Stimulated activated naive CD8-positive, alpha-beta T cell treated with anti-CD3 and anti-CD28 coated beads, Interleukin-15, Interleukin-2, amounts not matched to agents 100 U/mL and 50 U/mL, for 24 hours (primary cell): ENCODE measurements around the gene RNF141.

Source experiments
- ATAC-seq: fragments of 150-1000 bp; cut with Tn5 transposase; one replicate; pipeline ENCODE4 v1.10.0; 2021
- DNase-seq: peaks from one replicate; pipeline ENCODE4 v3.0.0; 2021

RNF141 gene

DNA sequence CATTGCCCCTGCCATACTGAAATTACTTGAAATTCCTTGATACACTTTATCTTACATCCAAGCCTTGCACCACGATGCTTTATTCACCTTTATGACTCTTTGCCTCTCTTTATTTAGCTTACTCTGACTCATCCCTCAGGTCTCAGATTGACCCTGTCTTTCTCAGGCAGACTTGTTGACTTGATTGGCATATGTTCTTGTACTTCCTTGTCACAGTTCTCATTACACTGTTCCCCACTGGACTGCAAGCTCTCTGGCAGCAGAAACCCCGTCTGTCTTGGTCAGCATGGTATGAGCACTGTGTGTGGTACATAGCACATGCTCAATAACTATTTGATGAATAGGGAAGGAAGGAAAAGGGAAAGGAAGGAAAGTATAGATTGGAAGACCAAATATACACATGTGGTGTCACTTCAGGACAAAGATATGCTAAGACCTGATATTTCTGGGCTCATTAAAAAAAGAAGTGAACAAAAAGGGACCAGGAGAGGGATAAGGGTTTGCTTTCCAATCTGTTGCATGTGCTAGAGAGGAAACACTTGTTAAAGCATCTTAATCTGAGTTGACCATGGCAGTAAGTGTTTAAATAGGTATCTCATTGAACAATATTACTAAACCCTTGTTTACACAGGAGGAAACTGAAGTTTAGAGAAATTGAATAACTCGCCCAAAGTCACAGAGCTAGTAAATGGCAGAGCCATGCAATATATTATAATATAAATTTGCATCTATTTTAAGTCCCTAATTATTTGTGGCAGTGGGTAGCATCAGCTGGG lies 20.2 kb upstream of the RNF141 start:
- DNase-seq (no peak), ATAC-seq (no peak)

DNA sequence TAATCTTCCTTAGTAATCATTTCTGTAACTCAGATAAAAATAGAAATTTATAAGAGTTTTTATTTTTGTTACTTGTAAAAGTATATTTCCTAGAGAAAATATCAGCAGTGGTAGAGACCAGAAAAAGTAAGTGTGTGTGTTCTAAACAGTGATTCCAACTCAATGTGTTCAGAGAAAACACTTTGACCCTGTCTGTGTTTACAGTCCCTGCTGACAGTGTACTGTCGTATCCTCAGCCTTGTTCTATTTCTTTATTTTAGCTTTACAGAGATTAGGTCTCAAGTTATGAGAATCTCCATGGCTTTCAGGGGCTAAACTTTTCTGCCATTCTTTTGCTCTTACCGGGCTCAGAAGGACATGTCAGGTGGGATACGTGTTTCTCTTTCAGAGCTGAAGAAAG lies 17.3 kb upstream of the RNF141 start:
- ATAC-seq (no peak), DNase-seq (no peak)

DNA sequence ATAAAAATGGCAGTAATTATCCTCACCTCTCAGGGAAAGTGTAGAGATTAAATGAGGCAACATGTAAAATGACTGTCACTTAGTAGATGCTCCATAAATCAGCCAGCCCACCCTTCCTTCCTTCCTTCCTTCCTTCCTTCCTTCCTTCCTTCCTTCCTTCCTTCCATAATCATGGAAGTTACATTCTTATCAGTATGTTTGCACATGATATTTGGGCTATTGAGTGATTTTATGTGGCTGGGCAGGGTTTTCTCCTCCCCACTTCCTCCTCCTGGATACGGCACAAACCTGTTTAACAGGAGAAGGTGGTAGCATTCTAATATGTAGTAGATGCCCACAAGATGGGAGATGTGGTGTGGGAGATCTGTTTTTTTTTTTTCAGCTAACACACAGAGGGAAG lies 15.6 kb upstream of the RNF141 start:
- ATAC-seq (no peak), DNase-seq (no peak)

DNA sequence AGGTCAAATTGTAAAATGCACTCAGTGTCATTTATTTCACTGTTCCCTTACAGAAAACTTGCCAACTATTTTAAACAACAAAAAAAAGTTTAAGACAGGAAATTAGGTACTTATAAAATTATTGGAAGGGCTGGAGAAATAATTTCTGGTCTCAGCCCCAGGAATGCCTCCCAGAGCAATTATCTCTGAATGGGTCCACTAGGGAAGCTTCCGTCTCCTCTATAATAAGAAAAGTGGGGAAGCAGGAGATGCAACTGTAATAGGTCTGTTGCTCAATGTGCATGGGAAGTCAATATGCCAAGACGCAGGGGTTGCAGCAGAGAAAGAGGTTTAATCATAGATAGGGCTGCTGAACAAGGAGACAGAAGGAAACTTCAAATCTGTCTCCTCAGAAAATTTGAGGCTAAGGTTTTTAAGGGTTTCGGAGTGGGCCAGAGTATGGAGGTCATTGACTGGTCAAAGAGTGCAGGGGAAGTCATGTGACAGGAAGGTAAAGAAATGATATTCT lies 10.9 kb upstream of the RNF141 start:
- no peak for ATAC-seq
- no peak for DNase-seq

DNA sequence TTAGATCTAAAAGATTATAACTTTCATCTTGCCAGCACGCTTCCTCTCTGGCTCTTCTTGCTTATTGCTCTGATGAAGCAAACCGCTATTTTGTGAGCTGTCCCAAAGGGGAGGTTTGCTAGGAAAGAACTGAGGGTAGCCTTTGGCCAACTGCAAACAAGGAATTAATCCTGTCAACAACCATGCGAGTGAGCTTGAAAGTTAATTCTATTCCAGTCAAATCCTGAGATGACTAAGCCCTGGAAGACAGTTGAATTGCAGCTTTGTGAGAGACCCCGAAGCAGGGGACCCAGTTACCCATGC lies 10.3 kb upstream of the RNF141 start:
- DNase-seq (no peak), ATAC-seq (no peak)

DNA sequence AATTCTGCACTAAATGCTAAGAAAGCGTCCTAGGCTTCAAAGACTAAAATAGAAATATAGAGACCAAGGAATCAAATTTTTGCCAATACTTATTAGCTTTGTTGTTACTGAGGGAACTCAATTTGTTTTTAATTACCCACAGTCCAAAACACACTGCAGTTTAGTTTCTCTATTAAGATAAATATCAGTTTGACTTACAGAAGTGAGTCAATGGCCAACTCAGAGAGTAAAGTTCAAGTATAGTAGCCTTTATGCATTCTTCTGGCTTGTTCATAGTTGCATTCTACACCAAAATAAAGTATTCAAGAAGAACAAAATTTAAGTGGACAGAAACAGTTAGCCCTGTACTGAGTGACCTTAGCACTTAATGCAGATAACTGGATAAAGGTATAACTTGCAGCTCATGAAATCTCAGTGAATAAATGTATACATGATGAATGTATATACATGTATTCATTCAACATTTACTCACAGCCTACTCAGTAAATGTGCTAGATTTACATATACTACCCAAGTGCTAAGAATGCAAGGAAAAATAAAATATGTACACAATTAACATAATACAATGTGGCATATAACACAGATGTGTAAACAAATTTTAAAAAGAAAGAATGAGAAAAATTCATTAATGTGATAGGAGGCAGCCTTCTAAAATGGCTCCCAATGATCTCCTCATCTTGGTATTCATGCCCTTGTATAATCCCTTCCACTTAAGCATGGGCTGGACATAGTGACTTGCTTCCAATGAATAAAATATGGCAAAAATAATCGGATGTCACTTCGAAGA lies 9.7 kb upstream of the RNF141 start:
- DNase-seq, result no peak
- ATAC-seq, result no peak

DNA sequence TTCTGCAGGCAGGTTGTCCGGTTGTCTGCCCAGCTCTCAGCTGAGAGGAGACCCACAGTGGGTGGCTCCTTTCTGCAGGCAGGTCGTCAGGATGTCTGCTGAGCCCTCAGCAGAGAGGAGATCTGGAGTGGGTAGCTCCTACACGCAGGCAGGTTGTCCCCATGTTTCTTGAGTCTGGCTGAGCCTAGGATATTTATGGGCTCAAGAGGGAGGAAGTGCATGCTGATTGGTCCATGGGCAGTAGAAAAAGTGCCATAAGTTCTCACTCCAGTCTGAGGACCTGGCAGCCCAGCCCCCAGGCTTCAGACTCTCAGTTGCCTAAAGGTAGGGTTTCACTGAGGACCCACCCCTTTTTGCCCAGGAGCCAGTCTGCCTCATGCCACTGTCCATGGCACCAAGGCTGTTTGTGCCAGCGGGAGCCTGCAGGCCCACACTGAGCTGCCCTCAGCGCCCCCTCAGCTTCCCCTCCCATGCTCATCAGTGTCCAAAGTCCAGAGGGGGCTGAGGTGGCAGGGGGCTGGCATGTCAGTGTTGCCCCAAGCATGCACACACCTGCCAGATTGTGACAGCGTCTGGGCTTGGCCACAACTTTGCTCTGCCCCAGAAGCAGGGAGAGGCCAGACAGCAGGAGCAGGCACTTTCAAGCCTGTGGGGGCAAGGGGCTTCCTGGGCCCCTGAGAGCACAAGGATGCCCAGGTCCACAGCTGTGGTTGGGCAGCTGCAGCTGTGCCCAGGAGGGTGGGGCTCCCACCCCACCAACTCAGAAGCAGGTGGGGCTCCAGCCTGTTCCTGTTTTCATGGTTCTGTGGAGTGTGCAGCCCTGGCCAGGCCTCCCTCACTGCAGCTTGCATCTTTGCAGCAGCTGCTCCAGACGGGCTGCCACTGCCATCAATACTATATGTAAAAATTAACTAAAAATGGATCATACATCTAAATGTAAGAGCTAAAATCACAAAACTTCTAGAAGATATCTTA lies 3.8 kb upstream of the RNF141 start:
- DNase-seq (no peak), ATAC-seq (no peak)

DNA sequence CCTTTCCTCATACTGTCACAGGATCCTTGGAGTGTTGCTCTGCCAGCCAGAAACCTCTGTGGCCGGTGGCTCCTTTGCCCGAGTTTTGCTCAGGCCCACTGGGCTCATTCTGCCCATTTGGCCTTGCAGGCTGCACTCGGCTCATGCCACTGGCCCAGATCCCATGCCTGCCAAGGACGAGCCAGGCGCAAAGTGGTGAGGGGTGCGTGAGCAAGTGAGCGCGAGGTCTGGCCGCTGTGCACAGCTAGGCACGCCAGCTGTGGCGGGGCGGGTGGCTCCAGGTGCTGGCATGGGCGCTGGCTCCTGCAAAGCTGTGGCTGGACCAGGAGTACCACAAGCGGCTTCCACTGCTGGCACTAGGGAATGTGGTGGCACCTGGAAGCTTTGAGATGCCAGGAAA lies 2.8 kb upstream of the RNF141 start:
- DNase-seq (no peak), ATAC-seq (no peak)

DNA sequence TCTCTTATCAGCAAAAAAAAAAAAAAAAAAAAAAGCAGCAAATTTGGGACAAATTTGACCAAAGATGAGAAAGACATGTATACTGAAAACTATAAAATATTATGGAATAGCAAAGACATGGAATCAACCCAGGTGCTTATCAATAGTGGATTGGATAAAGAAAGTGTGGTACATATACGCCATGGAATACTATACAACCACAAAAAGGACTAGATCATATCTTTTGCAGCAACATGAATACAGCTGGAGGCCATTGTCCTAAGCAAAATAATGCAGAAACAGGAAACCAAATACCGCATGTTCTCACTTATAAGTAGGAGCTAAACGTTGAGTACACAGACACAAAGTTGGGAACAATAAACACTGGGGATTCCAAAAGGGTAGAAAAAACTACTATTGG lies 1.8 kb upstream of the RNF141 start:
- DNase-seq, result no peak
- ATAC-seq, result no peak

DNA sequence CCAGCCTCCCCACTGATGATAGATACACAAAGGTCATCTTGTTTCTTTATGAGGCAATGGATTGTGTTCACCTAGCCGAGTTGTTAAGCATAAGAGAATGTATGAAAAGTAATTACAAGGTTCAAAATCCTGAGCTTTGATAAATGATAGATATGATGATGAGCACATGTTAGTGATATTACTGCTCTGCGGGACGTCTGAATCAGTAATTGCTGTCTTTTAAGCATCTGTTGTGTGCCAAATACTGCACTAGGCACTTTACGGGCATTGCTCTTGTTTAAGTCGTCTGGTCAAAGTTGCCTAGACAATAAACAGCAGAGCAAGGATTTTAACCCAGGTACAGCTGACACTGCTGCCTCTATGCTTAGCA lies 559 bp upstream of the RNF141 start:
- ATAC-seq (no peak), DNase-seq (no peak)

DNA sequence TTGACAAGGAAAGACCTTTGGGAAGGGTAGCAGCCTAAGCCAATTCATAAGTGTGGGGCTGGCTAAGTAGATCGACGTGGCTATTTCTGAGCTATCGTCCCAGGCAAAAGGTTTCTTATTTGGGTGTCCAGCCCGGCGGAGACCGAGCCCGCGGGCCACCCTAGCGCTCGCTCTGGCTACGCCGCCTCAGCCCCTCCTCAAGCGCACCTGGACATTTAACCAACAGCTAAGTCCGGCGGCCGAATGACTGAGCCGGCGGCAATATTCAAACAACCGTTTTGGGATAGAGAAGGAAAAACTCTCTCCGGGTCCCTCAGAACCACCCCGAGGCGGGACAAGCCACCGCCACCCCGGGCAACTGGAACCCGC lies 457 bp downstream of the RNF141 start:
- no peak for DNase-seq
- peak; percentile 9 for ATAC-seq

DNA sequence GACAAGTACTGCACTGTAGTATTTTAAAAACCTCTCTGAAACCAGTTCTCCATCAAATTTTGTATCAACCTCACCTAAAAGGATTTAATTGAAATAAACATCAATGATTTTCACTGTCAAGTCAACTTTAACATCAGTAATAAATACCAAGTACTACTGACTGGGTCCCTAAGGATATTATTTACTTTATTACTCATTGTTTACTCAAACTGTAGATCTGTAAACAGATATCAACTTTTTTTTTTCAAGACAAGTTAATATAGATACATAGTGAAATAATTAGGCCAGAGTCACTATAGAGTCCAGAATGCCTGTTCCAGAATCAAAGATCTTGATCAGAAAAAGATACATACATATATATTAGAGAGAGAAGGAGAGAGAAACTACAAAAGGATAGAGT lies 1.6 kb downstream of the RNF141 start:
- ATAC-seq, result no peak

DNA sequence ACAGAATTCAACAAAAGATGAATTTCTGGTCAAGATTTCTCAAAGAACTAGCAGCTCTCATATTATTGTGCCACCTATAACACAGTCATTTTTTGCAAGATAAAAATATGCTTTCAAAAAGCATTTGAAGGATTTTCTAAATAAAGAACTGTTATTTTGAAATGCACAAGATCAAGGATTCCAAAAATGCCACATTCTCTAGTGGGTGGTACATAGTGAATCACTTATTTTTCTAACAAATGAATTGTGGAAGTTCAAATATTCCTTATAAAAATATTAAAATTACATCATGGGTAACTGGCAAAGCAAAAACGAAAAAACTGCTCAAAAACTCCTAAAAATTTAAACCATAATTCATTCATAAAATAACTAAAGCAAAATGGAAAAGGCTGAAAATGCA lies 2.1 kb downstream of the RNF141 start:
- ATAC-seq, result no peak
- DNase-seq, result no peak

More for the DNA sequence above, 1.6 kb downstream of the RNF141 start:
- no peak for DNase-seq

DNA sequence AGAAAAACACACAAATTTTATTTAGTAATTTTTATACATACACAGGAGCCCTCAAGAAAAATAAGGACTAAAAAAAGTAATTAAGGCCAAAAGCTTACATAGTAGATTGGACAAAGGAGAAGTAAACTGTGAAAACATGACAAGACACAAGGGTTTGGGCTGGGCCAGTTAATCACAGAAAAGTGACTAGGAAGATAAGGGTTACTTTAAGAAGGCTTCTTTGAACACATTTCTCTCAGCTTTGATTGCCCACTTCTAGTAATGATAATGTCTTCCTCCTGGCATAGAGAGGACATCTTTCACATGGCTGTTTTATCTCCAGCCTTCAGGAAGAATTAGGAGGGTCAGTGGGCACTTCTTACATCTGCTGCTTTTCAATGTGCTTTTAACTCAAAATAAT lies 3.4 kb downstream of the RNF141 start:
- no peak for ATAC-seq
- DNase-seq, result no peak

DNA sequence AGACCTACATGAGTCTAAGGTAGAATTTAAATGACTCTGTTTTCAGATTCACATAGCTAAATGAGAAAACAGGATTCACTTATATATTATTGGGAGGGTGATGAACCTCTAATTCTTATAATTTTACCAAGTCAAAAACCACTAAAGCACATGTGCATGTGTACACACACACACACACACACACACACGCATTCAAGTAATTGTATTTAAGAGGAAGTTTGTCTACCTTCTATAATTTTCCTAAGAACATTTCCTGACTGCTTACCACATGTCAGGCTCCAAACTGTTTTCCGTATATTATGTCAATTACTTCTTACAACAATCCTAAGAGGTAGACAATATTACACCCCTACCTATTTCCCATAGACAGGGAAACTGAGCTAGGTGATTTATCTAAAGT lies 6.7 kb downstream of the RNF141 start:
- DNase-seq (no peak), ATAC-seq (no peak)

DNA sequence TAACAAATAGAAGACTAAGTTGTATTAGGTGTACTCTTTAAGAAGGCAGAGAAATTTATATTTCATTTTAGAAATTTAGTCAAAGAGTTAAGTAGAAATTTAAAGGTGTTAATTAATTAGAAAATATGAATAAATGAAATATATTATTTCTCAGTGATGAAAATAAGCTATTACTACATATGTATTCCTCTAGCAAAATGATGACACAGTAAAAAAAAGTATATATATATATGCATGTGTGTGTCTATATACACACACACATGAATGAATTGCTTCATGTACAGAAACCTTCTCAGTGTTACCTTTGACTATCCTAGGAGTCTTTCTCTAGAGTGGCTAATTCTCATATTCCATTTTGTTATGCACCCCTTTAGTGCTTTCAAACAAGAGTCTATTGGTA lies 7.7 kb downstream of the RNF141 start:
- ATAC-seq (no peak), DNase-seq (no peak)

DNA sequence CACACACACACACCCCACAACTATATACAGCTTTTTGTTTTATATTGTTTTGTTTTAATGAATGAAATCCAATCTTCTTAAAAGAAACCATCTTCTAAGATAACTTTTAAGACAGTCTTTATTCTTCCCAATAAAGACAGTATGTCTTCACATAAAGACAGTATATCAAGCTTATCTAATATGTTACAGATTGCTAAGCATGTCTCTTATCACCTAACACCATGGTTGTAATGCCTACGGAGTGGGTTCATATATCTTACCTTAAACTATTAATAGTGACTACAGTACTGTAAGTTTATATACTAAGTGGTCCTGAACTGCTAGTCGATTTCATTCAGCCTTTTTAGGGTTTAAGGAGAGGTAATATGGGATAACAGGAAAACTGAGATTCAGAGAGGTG lies 8.5 kb downstream of the RNF141 start:
- no peak for ATAC-seq
- no peak for DNase-seq

DNA sequence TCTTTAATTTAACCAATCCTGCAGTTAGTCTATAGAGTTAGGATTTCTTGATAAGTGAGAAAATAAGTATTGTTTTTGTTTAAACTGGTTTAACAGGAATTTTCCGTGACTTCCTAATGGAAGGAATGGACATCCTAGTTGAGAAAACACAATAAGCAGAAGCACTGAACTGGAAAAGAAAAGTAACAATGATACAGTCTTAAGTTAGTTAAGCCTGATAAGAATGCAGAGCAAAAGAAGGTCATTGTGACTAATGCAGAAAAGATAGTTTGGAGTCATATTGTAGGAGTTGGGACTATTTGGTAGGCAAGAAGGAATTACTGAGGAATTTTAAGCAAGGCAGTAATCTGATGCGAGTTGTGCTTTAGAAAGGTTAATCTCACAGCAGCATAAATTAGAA lies 11.7 kb downstream of the RNF141 start:
- DNase-seq (no peak), ATAC-seq (no peak)

DNA sequence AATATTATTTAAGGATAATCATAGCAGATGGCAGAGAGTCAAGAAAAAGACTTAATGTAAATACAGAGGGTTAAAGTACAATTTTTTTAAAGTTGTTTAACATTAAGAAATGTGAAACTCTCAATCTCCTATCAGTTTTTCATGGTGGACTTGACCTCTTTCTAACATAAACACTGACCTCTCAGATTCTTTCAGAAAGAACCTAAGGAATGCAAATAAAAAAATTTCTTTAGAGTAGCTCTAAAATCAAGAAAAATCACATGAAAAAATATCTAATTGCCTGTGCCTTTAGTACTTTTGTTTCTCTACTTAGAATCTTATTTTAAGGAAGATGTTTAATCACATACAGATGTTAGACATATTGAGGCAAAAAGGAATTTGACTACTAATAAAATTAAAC lies 12.9 kb downstream of the RNF141 start:
- ATAC-seq (no peak), DNase-seq (no peak)

DNA sequence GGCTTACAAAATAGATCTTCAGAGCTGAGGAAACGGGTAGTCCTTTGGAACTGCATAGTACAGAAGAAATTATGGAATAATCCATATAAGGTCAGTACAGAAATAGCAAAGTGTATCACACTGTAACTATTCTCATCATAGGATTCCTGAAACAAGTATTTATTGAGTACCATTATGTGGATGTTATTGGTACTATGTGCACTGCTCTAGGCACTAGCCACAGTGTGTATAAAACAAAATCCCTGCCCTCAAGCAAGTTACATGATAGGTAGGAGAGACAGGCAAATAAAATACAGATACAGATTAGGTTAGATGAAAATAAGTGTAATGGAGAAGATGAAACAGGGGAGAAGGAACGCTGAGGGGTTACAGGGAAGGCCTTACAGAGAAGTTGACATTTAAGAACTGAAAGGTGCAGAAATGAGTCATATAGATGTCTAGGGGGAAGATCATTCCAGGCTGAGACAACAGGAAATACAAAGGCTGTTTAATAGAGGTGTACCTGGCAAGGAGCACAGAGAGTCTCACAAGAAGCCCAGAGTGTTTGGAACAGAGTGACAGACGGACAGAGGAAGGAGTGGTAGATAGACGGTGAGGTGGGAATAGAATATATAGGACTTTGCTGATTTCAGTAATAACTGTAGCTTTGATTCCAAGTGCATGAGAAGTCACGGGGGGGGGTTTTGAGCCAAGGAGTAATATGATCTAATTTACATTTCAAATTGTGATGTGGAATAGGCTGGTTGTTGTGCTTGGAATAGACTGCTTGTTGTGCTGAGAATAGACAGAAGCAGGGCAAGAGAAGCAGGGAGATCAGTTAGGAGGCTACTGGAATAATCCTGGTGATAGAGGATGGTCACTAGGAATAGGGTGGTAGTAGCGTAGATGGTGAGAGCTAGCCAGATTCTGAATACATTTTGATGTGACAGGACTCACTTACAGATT lies 13.7 kb downstream of the RNF141 start:
- DNase-seq, result no peak
- ATAC-seq, result peak; percentile 97

DNA sequence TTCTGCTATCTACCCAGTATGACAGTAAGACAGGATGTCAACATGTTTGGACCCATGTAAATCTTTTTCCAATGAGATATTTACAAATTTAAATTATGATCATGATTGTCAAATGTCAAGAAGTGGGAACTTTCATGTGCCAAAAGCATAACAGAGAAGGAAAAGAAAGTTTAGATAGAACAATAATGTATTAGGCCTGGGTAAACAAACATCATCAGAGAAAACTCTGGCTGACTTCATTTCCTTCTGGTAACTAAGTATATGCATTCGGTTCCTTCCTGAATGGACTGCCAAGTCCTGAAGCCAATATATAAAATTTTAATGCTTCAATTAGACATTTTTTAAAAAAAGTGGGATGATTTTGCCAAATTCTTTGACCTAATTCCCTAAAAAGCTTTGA lies 16.5 kb downstream of the RNF141 start:
- ATAC-seq (no peak), DNase-seq (no peak)

DNA sequence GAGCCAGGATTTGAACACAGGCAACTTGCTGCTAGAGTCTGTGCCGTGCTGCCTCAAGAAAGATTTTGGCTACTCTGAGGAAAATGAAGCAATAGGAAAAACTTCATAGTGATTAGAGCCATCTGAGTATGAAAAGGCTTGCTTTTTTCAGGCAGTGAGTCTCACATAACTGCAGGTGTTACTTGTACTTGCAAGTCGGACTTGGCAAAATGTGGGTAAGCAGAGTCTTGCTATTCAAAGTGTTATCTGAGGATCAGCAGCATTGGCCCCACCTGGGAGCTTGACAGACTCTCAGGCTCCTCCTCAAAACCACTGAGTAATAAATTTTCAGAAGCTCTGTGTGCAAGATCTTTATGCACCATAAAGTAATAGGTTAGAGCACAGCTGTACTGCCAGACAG lies 18.1 kb downstream of the RNF141 start:
- DNase-seq, result no peak
- ATAC-seq, result no peak
